H1 (cell line): ENCODE data around the gene MT1F. TPM values are rescaled to one million over a fixed set of nuclear protein-coding genes. Genes with fewer than 3 reads are reported as not detected.
A peak's percentile ranks its signal among the peaks of the same experiment; 100 is the strongest.

Experiments
- CTCF ChIA-PET: fragments of 300-600 bp; sonication (Branson Sonifier 250); formaldehyde crosslinking; loops from one replicate; lab custom pipeline; 2021; ENCODE audit not compliant: partially characterized antibody; lab: Charles Lee
- POLR2A ChIA-PET: fragments of 300-600 bp; sonication (Branson Sonifier 250); formaldehyde crosslinking; loops from one replicate; lab custom pipeline; 2021; ENCODE audit warnings: inconsistent platforms; ENCODE audit not compliant: partially characterized antibody; lab: Charles Lee
- DNase-seq, 2 experiments: peaks; one replicate each; pipeline versions ENCODE4 v3.0.0 to v3.0.0-alpha.2; 2010 to 2022; ENCODE audit warnings: low spot score in 2 of 2, low read depth in 1 of 2, mixed read lengths in 1 of 2
- FAIRE-seq: peaks from 2 replicates; lab custom pipeline; 2011; peaks lifted over from hg19 to GRCh38; lab: Jason Lieb, UNC
- H2AFZ ChIP-seq: 2 replicates; pipeline ENCODE4 v1.8.1; 2012; ENCODE audit warnings: low read length, inconsistent platforms
- H2AK5ac ChIP-seq: 2 replicates; pipeline ENCODE4 v1.6.1; 2013; ENCODE audit warnings: low read depth, low read length
- H2BK120ac ChIP-seq: replicated peaks from 2 replicates; pipeline ENCODE3; 2013; ENCODE audit warnings: low read depth, low read length, inconsistent platforms
- H2BK12ac ChIP-seq: 2 replicates; pipeline ENCODE4 v1.6.1; 2013; ENCODE audit warnings: low read depth, low read length
- H2BK15ac ChIP-seq: 2 replicates; pipeline ENCODE4 v1.6.1; 2013; ENCODE audit warnings: low read length
- H2BK20ac ChIP-seq: 2 replicates; pipeline ENCODE4 v1.6.1; 2013; ENCODE audit warnings: low read length
- H2BK5ac ChIP-seq: 2 replicates; pipeline ENCODE4 v1.6.1; 2013; ENCODE audit warnings: low read depth, low read length
- H3K14ac ChIP-seq: 2 replicates; pipeline ENCODE4 v1.6.1; 2013; ENCODE audit warnings: inconsistent platforms; ENCODE audit not compliant: insufficient read length
- H3K18ac ChIP-seq: 2 replicates; pipeline ENCODE4 v1.6.1; 2013; ENCODE audit warnings: low read length; ENCODE audit errors: extremely low read depth
- H3K23ac ChIP-seq: 2 replicates; pipeline ENCODE4 v1.6.1; 2013; ENCODE audit warnings: inconsistent platforms; ENCODE audit not compliant: insufficient read length
- H3K23me2 ChIP-seq: 2 replicates; pipeline ENCODE4 v1.6.1; 2013; ENCODE audit warnings: low read depth, low read length
- H3K27ac ChIP-seq: 2 replicates; pipeline ENCODE4 v1.6.1; 2011; ENCODE audit warnings: low read depth, low read length, inconsistent platforms
- H3K27me3 ChIP-seq, 4 experiments: replicated peaks in 1 of 4; 1 replicate in 1 of 4; 2 replicates in 3 of 4; pipeline versions ENCODE4 v1.6.1 to v1.8.1; 2011 to 2013; ENCODE audit warnings: low read length in 3 of 4, mild to moderate bottlenecking in 3 of 4, inconsistent platforms in 2 of 4, mixed read lengths in 2 of 4, moderate library complexity in 1 of 4; ENCODE audit not compliant: control insufficient read depth in 3 of 4, insufficient read depth in 3 of 4; ENCODE audit errors: extremely low read depth in 1 of 4
- H3K36me3 ChIP-seq, 4 experiments: 2 replicates each; pipeline versions ENCODE4 v1.6.1 to v1.8.1; 2011 to 2013; ENCODE audit warnings: mild to moderate bottlenecking in 4 of 4, low read length in 3 of 4, moderate library complexity in 2 of 4, control low read depth in 1 of 4, inconsistent platforms in 1 of 4; ENCODE audit not compliant: insufficient read depth in 4 of 4, control insufficient read depth in 2 of 4
- H3K4ac ChIP-seq: replicated peaks from 2 replicates; pipeline ENCODE3; 2013; ENCODE audit warnings: low read length, low read depth, mixed read lengths, inconsistent platforms; ENCODE audit not compliant: insufficient read length
- H3K4me1 ChIP-seq, 4 experiments: replicated peaks in 1 of 4; 1 replicate in 1 of 4; 2 replicates in 3 of 4; pipeline versions ENCODE4 v1.6.1 to v1.8.1; 2011 to 2013; ENCODE audit warnings: low read length in 3 of 4, inconsistent platforms in 2 of 4, mixed read lengths in 1 of 4; ENCODE audit not compliant: insufficient read depth in 4 of 4, control insufficient read depth in 3 of 4
- H3K4me2 ChIP-seq, 2 experiments: 2 replicates each; pipeline versions ENCODE4 v1.6.1 to v1.8.1; 2011 to 2013; ENCODE audit warnings: low read depth in 2 of 2, low read length in 2 of 2, control low read depth in 1 of 2, inconsistent platforms in 1 of 2, mild to moderate bottlenecking in 1 of 2; ENCODE audit not compliant: insufficient read depth in 1 of 2
- H3K4me3 ChIP-seq, 4 experiments: fragments of 200-600, 300-600 bp in 1 of 4; sonication (generic), shearing (Covaris generic), sonication (Bioruptor Twin) in 1 of 4; 2 replicates each; pipeline versions ENCODE4 v1.5.1 to v1.8.1; 2011 to 2016; ENCODE audit warnings: low read length in 4 of 4, low read depth in 3 of 4, control low read depth in 2 of 4, inconsistent platforms in 2 of 4, mild to moderate bottlenecking in 2 of 4, mixed read lengths in 1 of 4, moderate library complexity in 1 of 4; ENCODE audit not compliant: insufficient read depth in 2 of 4; ENCODE audit errors: extremely low read depth in 1 of 4
- H3K56ac ChIP-seq: replicated peaks from 2 replicates; pipeline ENCODE3; 2013; ENCODE audit warnings: low read depth, mild to moderate bottlenecking, mixed read lengths, low read length, inconsistent platforms; ENCODE audit not compliant: insufficient read length
- H3K79me1 ChIP-seq: 2 replicates; pipeline ENCODE4 v1.6.1; 2013; ENCODE audit warnings: low read depth, low read length, control low read depth
- H3K79me2 ChIP-seq, 2 experiments: 2 replicates each; pipeline versions ENCODE4 v1.6.1 to v1.8.1; 2012 to 2013; ENCODE audit warnings: low read length in 2 of 2, mild to moderate bottlenecking in 2 of 2, inconsistent platforms in 1 of 2; ENCODE audit not compliant: insufficient read depth in 2 of 2, control insufficient read depth in 1 of 2
- H3K9ac ChIP-seq, 4 experiments: replicated peaks in 1 of 4; 1 replicate in 1 of 4; 2 replicates in 3 of 4; pipeline versions ENCODE4 v1.6.1 to v1.8.1; 2011 to 2013; ENCODE audit warnings: low read depth in 3 of 4, low read length in 3 of 4, control low read depth in 2 of 4, mild to moderate bottlenecking in 2 of 4, moderate library complexity in 2 of 4, inconsistent platforms in 1 of 4; ENCODE audit errors: extremely low read depth in 1 of 4
- H3K9me3 ChIP-seq, 2 experiments: 2 replicates each; pipeline versions ENCODE4 v1.6.1 to v1.8.1; 2012 to 2013; ENCODE audit warnings: mild to moderate bottlenecking in 2 of 2, moderate library complexity in 2 of 2, control low read depth in 1 of 2, inconsistent platforms in 1 of 2, low read depth in 1 of 2, low read length in 1 of 2, mixed read lengths in 1 of 2; ENCODE audit not compliant: insufficient read depth in 2 of 2
- H4K20me1 ChIP-seq, 2 experiments: replicated peaks in 1 of 2; 2 replicates each; pipeline versions ENCODE3 to v1.8.1; 2011 to 2013; ENCODE audit warnings: inconsistent platforms in 2 of 2, low read length in 2 of 2, mild to moderate bottlenecking in 1 of 2; ENCODE audit not compliant: insufficient read depth in 2 of 2, control insufficient read depth in 1 of 2
- H4K5ac ChIP-seq: 2 replicates; pipeline ENCODE4 v1.6.1; 2013; ENCODE audit warnings: low read length, low read depth, mixed read lengths, inconsistent platforms; ENCODE audit not compliant: insufficient read length
- H4K8ac ChIP-seq: 2 replicates; pipeline ENCODE4 v1.8.0; 2013; ENCODE audit warnings: mild to moderate bottlenecking, moderate library complexity, low read length, inconsistent platforms; ENCODE audit not compliant: insufficient read depth; ENCODE audit errors: extremely low read depth
- H4K91ac ChIP-seq: replicated peaks from 2 replicates; pipeline ENCODE3; 2013; ENCODE audit warnings: low read length, mixed read lengths, inconsistent platforms; ENCODE audit not compliant: insufficient read length
- BACH1 ChIP-seq: IDR thresholded peaks from 2 replicates; pipeline ENCODE4 v1.6.1; 2012; ENCODE audit warnings: low read length, improper control_type of control experiment
- HDAC6 ChIP-seq: IDR thresholded peaks from one replicate; pipeline ENCODE4 v1.7.1; 2012; ENCODE audit warnings: low read depth, mild to moderate bottlenecking, inconsistent platforms, low read length, moderate library complexity
- JUN ChIP-seq: IDR thresholded peaks from 2 replicates; pipeline ENCODE4 v1.6.1; 2011; ENCODE audit warnings: low read depth, mild to moderate bottlenecking, improper control_type of control experiment, low read length
- KDM5A ChIP-seq: fragments of 200-600 bp; IDR thresholded peaks from 2 replicates; pipeline ENCODE4 v1.7.1; 2012; ENCODE audit warnings: mild to moderate bottlenecking, low read length, inconsistent platforms, mixed read lengths
- RBBP5 ChIP-seq: IDR thresholded peaks from 2 replicates; pipeline ENCODE4 v1.7.1; 2012; ENCODE audit warnings: low read depth, mild to moderate bottlenecking, inconsistent platforms, low read length, moderate library complexity, borderline replicate concordance
- SIN3A ChIP-seq, 2 experiments: IDR thresholded peaks in 1 of 2; conservative IDR thresholded peaks in 1 of 2; 2 replicates each; pipeline ENCODE4 v1.6.1; 2011 to 2012; ENCODE audit warnings: low read length in 2 of 2, improper control_type of control experiment in 1 of 2, low read depth in 1 of 2, mild to moderate bottlenecking in 1 of 2
- SP2 ChIP-seq: IDR thresholded peaks from 2 replicates; pipeline ENCODE4 v1.6.1; 2012; ENCODE audit warnings: mild to moderate bottlenecking, low read length, inconsistent platforms
- TEAD4 ChIP-seq: IDR thresholded peaks from 2 replicates; pipeline ENCODE4 v1.6.1; 2012; ENCODE audit warnings: low read depth, low read length, inconsistent platforms, mixed read lengths
- WGBS, 2 experiments: shearing (Covaris generic) in 1 of 2; methylation state at CpG; one replicate each; pipeline versions ENCODE4 v1.1.6 to v1.1.7; 2013 to 2015; ENCODE audit warnings: low lambda C conversion rate in 2 of 2, mixed read lengths in 2 of 2, inconsistent platforms in 1 of 2, low coverage in 1 of 2, missing lambda C conversion rate in 1 of 2; ENCODE audit not compliant: insufficient replicate concordance in 2 of 2, insufficient coverage in 1 of 2, insufficient read length in 1 of 2; ENCODE audit errors: extremely low coverage in 1 of 2, missing lambda C conversion rate in 1 of 2; 5-methylcytosine and 5-hydroxymethylcytosine counted together
- polyA plus RNA-seq, 7 experiments: library from polyadenylated mRNA; depleted of rRNA in 3 of 7; stranded (reverse) in 5 of 7; unstranded in 2 of 7; fragments of >200 nt in 5 of 7; fragments of 200-250 nt in 2 of 7; gene quantifications; 1 replicate in 5 of 7; 2 replicates in 1 of 7; 4 replicates in 1 of 7; pipeline versions ENCODE4 v1.2.1 to v1.2.3, GENCODE V29; 2011 to 2013; ENCODE audit warnings: missing spikeins in 2 of 7, mixed read lengths in 2 of 7
- total RNA-seq: library from RNA; stranded (reverse); fragmentation: NEBNext Ultra II Directional; extraction: Animal tissue kit (Norgen Biotek cat#: 25700); gene quantifications from 2 replicates; pipeline ENCODE4 v1.2.1, GENCODE V29; 2021
- TF ChIP-seq, protein P1 (sequence below): IDR thresholded peaks from 2 replicates; pipeline ENCODE4 v1.6.1; 2012; ENCODE audit warnings: inconsistent platforms
- TF ChIP-seq, protein P2 (sequence below): IDR thresholded peaks from 2 replicates; pipeline ENCODE4 v1.6.1; 2011; ENCODE audit warnings: low read depth, mild to moderate bottlenecking, low read length; ENCODE audit not compliant: insufficient read depth

MT1F gene
- total and polyA plus RNA-seq, 2 of the 8 experiments (the other 6 are each of a cell fraction or from before 2014, with no cell fraction given): 5.9 to 20.8 TPM

DNA sequence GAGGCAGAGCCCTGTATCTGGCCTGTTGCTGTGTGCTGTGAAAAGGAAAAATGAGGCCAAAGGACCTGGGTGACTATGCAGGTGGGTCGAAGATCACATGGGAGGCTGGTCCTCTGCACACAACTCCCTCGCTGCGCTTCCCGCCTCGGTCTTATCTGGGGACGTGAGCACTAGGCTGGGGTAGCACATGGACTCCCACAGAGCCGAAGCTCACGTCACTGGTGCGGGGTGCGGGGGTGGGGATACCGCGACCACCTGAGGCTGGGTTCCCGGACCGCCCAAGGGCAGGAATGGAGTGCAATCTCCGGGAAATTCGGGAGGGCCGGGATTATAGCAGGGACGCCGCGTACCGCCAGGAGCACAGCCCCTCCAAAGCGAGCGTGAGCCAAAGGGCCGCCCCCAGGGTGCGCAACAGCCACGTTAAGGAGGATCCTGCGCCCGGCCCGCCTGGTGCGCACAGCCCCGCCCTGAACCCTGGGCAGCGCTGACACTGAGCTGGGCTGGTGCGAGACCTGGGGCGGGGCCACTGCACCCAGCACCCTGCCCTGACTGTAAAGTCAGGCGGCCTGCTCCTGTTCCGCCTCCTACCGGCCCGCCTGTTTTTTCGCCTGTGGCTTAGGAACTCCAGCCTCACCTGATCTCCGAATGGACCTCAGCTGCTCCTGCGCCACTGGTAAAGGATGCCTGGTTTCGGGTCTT lies 14.5 kb upstream of the MT1F start:
- Histone ChIP-seq H3K4me2 (peak overlapping the region; percentile 23 to 69), H3K9ac (no peak overlapping the region)
- POLR2A ChIA-PET: interaction anchor here (0.6 to 6.3 kb wide), 6 partner anchors 10 to 24 kb away, joined by 3 to 30 read pairs (median 10); partner anchors contain the start of genes MT1E, MT1F and MT1G
- TF ChIP-seq TEAD4: no peak
- TF ChIP-seq, protein P1, sequence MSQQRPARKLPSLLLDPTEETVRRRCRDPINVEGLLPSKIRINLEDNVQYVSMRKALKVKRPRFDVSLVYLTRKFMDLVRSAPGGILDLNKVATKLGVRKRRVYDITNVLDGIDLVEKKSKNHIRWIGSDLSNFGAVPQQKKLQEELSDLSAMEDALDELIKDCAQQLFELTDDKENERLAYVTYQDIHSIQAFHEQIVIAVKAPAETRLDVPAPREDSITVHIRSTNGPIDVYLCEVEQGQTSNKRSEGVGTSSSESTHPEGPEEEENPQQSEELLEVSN: no peak
- TF ChIP-seq BACH1: no peak
- TF ChIP-seq SP2: no peak
- no peak for TF ChIP-seq SIN3A (conservative IDR thresholded peaks at IDR 0.05 in 1 of 2, IDR thresholded peaks at IDR 0.05 in 1 of 2; ENCODE audit: low read depth in 1 of 2, low read length in 2 of 2)
- TF ChIP-seq, protein P2, sequence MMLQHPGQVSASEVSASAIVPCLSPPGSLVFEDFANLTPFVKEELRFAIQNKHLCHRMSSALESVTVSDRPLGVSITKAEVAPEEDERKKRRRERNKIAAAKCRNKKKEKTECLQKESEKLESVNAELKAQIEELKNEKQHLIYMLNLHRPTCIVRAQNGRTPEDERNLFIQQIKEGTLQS: no peak
- no peak for TF ChIP-seq KDM5A
- TF ChIP-seq HDAC6: no peak
- TF ChIP-seq JUN: no peak
- TF ChIP-seq RBBP5: no peak

More for the DNA sequence above, 14.5 kb upstream of the MT1F start:
- Histone ChIP-seq H3K9me3 (no peaks in the 10 kb centered on the region), H3K36me3 (no peaks in the 10 kb centered on the region), H2BK20ac (no peak overlapping the region), H3K14ac (no peak overlapping the region), H4K5ac (no peak overlapping the region), H2AFZ (no peak overlapping the region), H3K23me2 (peaks cover 5% of the 10 kb centered on the region), H2BK12ac (no peak overlapping the region; the same call in 1 of the 2 replicates), H2BK15ac (no peak overlapping the region), H3K27me3 (peaks cover 84 to 100% (median 99%) of the 10 kb centered on the region in 4 experiments), H3K4me1 (peaks cover 3 to 20% (median 7%) of the 10 kb centered on the region in 4 experiments), H3K27ac (no peak overlapping the region), H2BK5ac (no peak overlapping the region; the same call in 1 of the 2 replicates), H2AK5ac (no peak overlapping the region), H3K18ac (no peak overlapping the region; the same call in 1 of the 2 replicates), H4K8ac (no peak overlapping the region; the same call in 1 of the 2 replicates), H3K79me2 (no peaks in the 10 kb centered on the region), H3K4ac (no peak overlapping the region), H3K79me1 (no peaks in the 10 kb centered on the region), H3K56ac (no peak overlapping the region), H3K4me3 (peak overlapping the region; percentile 18 to 51 (median 34); a peak in 7 of 8 replicates), H3K23ac (no peak overlapping the region), H4K20me1 (peaks cover 4 to 21% of the 10 kb centered on the region in 2 experiments), H4K91ac (no peak overlapping the region), H2BK120ac (no peak overlapping the region)
- 5% methylated on average over 39 of the region's 42 CpGs; no CpG with 5 or more reads in 1 of the 2 experiments for WGBS, 2 experiments
- CTCF ChIA-PET: interaction anchor here (1.1 to 4.1 kb wide), 12 partner anchors 11 to 109 kb away, joined by 3 to 29 read pairs (median 6); partner anchors contain the start of genes MT1B and MT1E
- peak in 1 of 2 experiments; percentile 67 for DNase-seq
- no peak for FAIRE-seq
